Ovary (tissue), 3 donors: ENCODE data around the gene PEG3.

Experiments used
- POLR2A ChIP-seq: fragments of 450-650 bp; IDR thresholded peaks from one replicate; pipeline ENCODE4 v1.6.1; 2017; ENCODE audit warnings: antibody characterized with exemption, mild to moderate bottlenecking, moderate library complexity
- TF ChIP-seq, protein P1 (sequence below), 3 donors: fragments of 450-650 bp in 2 of 3; fragments of 200-600 bp in 1 of 3; IDR thresholded peaks; one replicate each; pipeline versions ENCODE4 v1.5.1 to v1.8.0; 2016 to 2022; ENCODE audit warnings: antibody characterized with exemption in 3 of 3, mild to moderate bottlenecking in 1 of 3
- donor health status: DM: no; HTN: no; CAD: no.

GRCh38 chr19:56813531-56813930 lies 27.0 kb downstream of the PEG3 start:
- TF ChIP-seq, protein P1, sequence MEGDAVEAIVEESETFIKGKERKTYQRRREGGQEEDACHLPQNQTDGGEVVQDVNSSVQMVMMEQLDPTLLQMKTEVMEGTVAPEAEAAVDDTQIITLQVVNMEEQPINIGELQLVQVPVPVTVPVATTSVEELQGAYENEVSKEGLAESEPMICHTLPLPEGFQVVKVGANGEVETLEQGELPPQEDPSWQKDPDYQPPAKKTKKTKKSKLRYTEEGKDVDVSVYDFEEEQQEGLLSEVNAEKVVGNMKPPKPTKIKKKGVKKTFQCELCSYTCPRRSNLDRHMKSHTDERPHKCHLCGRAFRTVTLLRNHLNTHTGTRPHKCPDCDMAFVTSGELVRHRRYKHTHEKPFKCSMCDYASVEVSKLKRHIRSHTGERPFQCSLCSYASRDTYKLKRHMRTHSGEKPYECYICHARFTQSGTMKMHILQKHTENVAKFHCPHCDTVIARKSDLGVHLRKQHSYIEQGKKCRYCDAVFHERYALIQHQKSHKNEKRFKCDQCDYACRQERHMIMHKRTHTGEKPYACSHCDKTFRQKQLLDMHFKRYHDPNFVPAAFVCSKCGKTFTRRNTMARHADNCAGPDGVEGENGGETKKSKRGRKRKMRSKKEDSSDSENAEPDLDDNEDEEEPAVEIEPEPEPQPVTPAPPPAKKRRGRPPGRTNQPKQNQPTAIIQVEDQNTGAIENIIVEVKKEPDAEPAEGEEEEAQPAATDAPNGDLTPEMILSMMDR (IDR thresholded peaks at IDR 0.05), result no peak
- no peak for TF ChIP-seq POLR2A
